Small intestine (tissue), 7 donors: ENCODE results near the gene CREB5. TPM values are rescaled to one million over a fixed set of nuclear protein-coding genes. Genes with fewer than 3 reads are reported as not detected.

ENCODE experiments used
- DNase-seq, 2 donors: peaks; one replicate each; pipeline versions ENCODE4 v3.0.0 to v3.0.0-alpha.2; 2013
- FAIRE-seq: peaks from 2 replicates; lab custom pipeline; 2012; peaks lifted over from hg19 to GRCh38; lab: Jason Lieb, UNC
- H3K27ac ChIP-seq, 3 donors: one replicate each; pipeline ENCODE4 v1.5.1; 2013; ENCODE audit warnings: low read length in 2 of 3, mild to moderate bottlenecking in 2 of 3, control low read depth in 1 of 3, inconsistent platforms in 1 of 3, low read depth in 1 of 3, moderate library complexity in 1 of 3
- H3K27me3 ChIP-seq, 3 donors: one replicate each; pipeline ENCODE4 v1.6.1; 2013; ENCODE audit warnings: low read length in 3 of 3, inconsistent platforms in 1 of 3; ENCODE audit not compliant: control insufficient read depth in 3 of 3, insufficient read depth in 3 of 3
- H3K36me3 ChIP-seq, 3 donors: one replicate each; pipeline ENCODE4 v1.6.1; 2013; ENCODE audit warnings: low read length in 3 of 3, inconsistent platforms in 1 of 3, low read depth in 1 of 3, mild to moderate bottlenecking in 1 of 3, moderate library complexity in 1 of 3; ENCODE audit not compliant: control insufficient read depth in 3 of 3, insufficient read depth in 2 of 3
- H3K4me1 ChIP-seq, 3 donors: one replicate each; pipeline ENCODE4 v1.6.1; 2013; ENCODE audit warnings: low read length in 2 of 3, inconsistent platforms in 1 of 3, low read depth in 1 of 3, mild to moderate bottlenecking in 1 of 3, moderate library complexity in 1 of 3; ENCODE audit not compliant: control insufficient read depth in 3 of 3, insufficient read depth in 2 of 3
- H3K4me3 ChIP-seq, 3 donors: one replicate each; pipeline ENCODE4 v1.5.1; 2013; ENCODE audit warnings: low read length in 3 of 3, control low read depth in 1 of 3, inconsistent platforms in 1 of 3, low read depth in 1 of 3, mild to moderate bottlenecking in 1 of 3, moderate library complexity in 1 of 3
- H3K9me3 ChIP-seq, 2 donors: one replicate each; pipeline ENCODE4 v1.6.1; 2013; ENCODE audit warnings: low read depth in 1 of 2, low read length in 1 of 2; ENCODE audit not compliant: control insufficient read depth in 2 of 2, insufficient read depth in 1 of 2
- WGBS, 3 donors: extraction: QIAGEN DNeasy Blood & Tissue Kit; methylation state at CpG; one replicate each; pipeline ENCODE4 v1.1.7; 2013; 5-methylcytosine and 5-hydroxymethylcytosine counted together
- polyA plus RNA-seq, 4 donors: library from polyadenylated mRNA; stranded (reverse) in 3 of 4; unstranded in 1 of 4; fragments of 200-250 nt in 3 of 4; fragments of 120-200 nt in 1 of 4; gene quantifications; one replicate each; pipeline versions ENCODE4 v1.2.1 to v1.2.3, GENCODE V29; 2013
- donor health status: healthy with polysubstance abuse.
- donor health status: control.
- donor health status: control.
- donor health status: Bipolar disorder and iron deficiency.
- donor health status: healthy.

Gene CREB5
- polyA plus RNA-seq, 4 donors, result 0.27 to 3.0 (median 1.8) TPM; not detected in 1

DNA sequence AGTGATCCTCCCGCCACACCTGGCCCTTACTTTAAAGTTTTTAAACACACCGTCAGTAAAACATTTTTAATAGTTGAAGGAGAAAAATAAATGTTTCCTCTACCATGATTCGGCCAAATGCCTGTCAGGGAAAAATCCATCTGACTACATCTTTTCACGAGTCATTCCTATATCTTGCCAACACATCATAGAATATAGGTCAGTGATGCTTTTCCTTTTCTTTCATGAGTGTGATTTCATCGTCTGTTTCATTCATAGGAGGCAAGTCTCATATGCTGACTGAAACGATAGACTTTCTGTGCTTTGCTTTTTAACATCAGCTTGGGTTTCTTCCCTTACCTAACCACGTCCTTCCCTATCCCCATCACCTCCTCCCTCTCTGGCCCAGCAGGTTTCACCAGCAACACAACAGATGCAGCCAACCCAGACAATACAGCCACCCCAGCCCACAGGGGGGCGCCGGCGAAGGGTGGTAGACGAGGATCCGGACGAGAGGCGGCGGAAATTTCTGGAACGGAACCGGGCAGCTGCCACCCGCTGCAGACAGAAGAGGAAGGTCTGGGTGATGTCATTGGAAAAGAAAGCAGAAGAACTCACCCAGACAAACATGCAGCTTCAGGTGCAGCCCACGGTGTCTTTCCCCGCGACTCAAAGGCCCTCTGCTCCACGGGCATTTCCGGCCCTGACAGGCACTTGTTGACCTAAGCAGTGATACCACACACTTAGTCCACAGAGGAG, 396.6 kb downstream of the CREB5 start:
- FAIRE-seq (no peak), DNase-seq (no peak)
- Histone ChIP-seq H3K36me3 (peaks cover 0 to 2% (median 0%) of the 10 kb centered on the region in 3 donors), H3K27ac (no peak overlapping the region), H3K9me3 (no peaks in the 10 kb centered on the region), H3K4me1 (no peaks in the 10 kb centered on the region), H3K4me3 (no peak overlapping the region), H3K27me3 (no peaks in the 10 kb centered on the region)
- 79 to 86% (median 85%) methylated on average over 23 of the region's 23 CpGs for WGBS, 3 donors

GRCh38 chr7:28811008-28811407, 398.7 kb downstream of the CREB5 start:
- Histone ChIP-seq H3K27ac (no peak overlapping the region), H3K36me3 (no peaks in the 10 kb centered on the region), H3K4me3 (no peak overlapping the region), H3K9me3 (no peaks in the 10 kb centered on the region), H3K27me3 (no peaks in the 10 kb centered on the region), H3K4me1 (no peaks in the 10 kb centered on the region)
- 70 to 93% (median 89%) methylated on average over 3 of the region's 3 CpGs for WGBS, 3 donors
- DNase-seq, result no peak
- FAIRE-seq, result no peak

- FAIRE-seq (no peak), DNase-seq (no peak)
- no peak overlapping the region for H3K27ac ChIP-seq
- H3K4me3 ChIP-seq, result no peak overlapping the region
- no peaks in the 10 kb centered on the region for H3K4me1 ChIP-seq
- 88 to 92% (median 89%) methylated on average over 5 of the region's 5 CpGs for WGBS, 3 donors
- H3K27me3 ChIP-seq, result no peaks in the 10 kb centered on the region
- H3K36me3 ChIP-seq, result no peaks in the 10 kb centered on the region
- H3K9me3 ChIP-seq, result no peaks in the 10 kb centered on the region
Measured at GRCh38 chr7:28811701-28812430, 399.5 kb downstream of the CREB5 start.

GRCh38 chr7:28812616-28813015, 400.3 kb downstream of the CREB5 start:
- no peaks in the 10 kb centered on the region for H3K36me3 ChIP-seq
- no peak for FAIRE-seq
- H3K27ac ChIP-seq, result no peak overlapping the region
- no peaks in the 10 kb centered on the region for H3K4me1 ChIP-seq
- no peaks in the 10 kb centered on the region for H3K27me3 ChIP-seq
- no peaks in the 10 kb centered on the region for H3K9me3 ChIP-seq
- H3K4me3 ChIP-seq, result no peak overlapping the region
- 87 to 93% (median 91%) methylated on average over 3 of the region's 3 CpGs for WGBS, 3 donors
- DNase-seq, result no peak

- no peaks in the 10 kb centered on the region for H3K9me3 ChIP-seq
- no peaks in the 10 kb centered on the region for H3K36me3 ChIP-seq
- H3K27ac ChIP-seq, result no peak overlapping the region
- no peaks in the 10 kb centered on the region for H3K4me1 ChIP-seq
- DNase-seq (no peak), FAIRE-seq (no peak)
- no peak overlapping the region for H3K4me3 ChIP-seq
- WGBS, 3 donors, result 68 to 75% (median 70%) methylated on average over 6 of the region's 6 CpGs
- H3K27me3 ChIP-seq, result no peaks in the 10 kb centered on the region
Measured at GRCh38 chr7:28813243-28813962, 401.1 kb downstream of the CREB5 start.

DNA sequence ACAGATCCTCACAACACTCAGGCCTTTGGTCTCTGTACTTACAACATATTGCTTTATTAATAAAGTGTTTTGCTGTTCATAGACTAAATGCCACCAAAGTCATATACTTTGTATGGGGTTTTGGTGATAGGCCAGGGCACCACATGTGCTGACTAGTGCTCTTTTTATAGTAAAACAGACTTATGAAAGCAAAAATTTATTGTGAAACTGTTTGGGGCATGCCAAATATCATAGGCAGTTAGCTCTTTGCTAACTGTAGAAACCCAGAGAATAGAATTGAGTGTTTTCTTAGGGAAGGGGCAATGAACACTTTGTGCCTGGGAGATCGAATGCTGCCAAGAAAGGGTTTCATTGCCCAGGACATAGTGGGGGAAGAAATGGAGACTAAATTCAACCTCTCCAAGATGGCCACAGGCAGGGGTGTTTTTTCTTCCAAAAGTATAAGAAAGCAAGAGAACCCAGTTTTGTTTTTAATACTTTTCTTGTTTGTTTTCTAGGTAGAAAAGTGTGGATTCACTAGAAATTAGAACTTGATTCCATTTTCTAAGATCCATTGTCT, 403.1 kb downstream of the CREB5 start:
- Histone ChIP-seq H3K4me1 (no peaks in the 10 kb centered on the region), H3K4me3 (no peak overlapping the region), H3K27ac (peak overlapping the region in 1 of 3 donors; percentile 56), H3K27me3 (no peaks in the 10 kb centered on the region), H3K9me3 (no peaks in the 10 kb centered on the region), H3K36me3 (no peaks in the 10 kb centered on the region)
- no peak for DNase-seq
- WGBS, 3 donors, result 74 to 94% (median 77%) methylated on average over 1 of the region's 1 CpG
- FAIRE-seq, result no peak

DNA sequence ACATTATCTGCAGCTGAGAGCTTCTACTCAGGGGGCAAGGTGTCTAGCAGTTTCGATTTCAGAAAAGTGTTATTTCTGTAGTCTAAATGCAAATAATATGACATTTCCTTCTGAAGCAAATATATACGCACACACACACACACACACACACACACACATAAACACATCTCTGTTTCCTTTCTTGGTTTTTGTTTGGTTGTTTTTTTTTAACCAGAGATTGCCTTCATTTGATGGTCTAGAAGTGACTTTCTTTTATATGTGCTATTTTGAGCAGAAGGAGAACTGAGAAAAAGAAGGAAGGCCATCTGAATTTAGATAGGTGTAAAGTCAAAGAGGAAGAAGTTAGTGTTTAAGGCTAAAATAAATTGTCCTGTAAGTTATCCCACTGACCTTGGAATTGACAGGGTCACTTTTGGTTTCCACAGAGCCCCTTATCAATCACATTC, 403.6 kb downstream of the CREB5 start:
- Histone ChIP-seq H3K4me3 (no peak overlapping the region), H3K4me1 (no peaks in the 10 kb centered on the region), H3K27me3 (no peaks in the 10 kb centered on the region), H3K36me3 (no peaks in the 10 kb centered on the region), H3K27ac (no peak overlapping the region), H3K9me3 (no peaks in the 10 kb centered on the region)
- no peak for DNase-seq
- no peak for FAIRE-seq
- 58 to 74% (median 62%) methylated on average over 2 of the region's 2 CpGs for WGBS, 3 donors

DNA sequence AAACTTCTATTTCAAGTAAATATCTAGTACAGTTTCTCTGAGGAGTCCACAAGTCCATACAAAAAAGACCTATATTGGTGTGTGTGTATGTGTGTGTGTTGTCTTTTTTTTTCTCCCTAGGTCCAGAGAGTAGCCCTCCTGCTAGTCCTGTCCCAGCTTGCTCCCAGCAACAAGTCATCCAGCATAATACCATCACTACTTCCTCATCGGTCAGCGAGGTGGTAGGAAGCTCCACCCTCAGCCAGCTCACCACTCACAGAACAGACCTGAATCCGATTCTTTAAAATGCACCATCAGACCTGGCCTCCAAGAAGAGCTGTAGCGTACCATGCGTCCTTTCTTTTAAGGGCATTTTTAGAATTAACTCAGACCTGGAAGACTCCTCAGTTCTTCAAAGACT, 406.7 kb downstream of the CREB5 start:
- H3K4me1 ChIP-seq, result no peaks in the 10 kb centered on the region
- no peak overlapping the region for H3K27ac ChIP-seq
- no peak for DNase-seq
- no peaks in the 10 kb centered on the region for H3K9me3 ChIP-seq
- no peaks in the 10 kb centered on the region for H3K36me3 ChIP-seq
- FAIRE-seq, result no peak
- no peak overlapping the region for H3K4me3 ChIP-seq
- H3K27me3 ChIP-seq, result peaks cover 0 to 4% (median 0%) of the 10 kb centered on the region in 3 donors
- WGBS, 3 donors, result 77 to 80% (median 79%) methylated on average over 5 of the region's 5 CpGs
